ENCODE results near the gene SLIT1.

The SLIT1 gene

GRCh38 chr10:97099868-97100267 lies 85.9 kb downstream of the SLIT1 start:
- H3K27ac ChIP-seq = no peak overlapping the region
- TF ChIP-seq CTCF (conservative IDR thresholded peaks at IDR 0.05) (no peak), ZFX (IDR thresholded peaks at IDR 0.05) (no peak)

GRCh38 chr10:97099089-97099488 lies 86.7 kb downstream of the SLIT1 start:
- no peak overlapping the region for H3K27ac ChIP-seq
- no peak for TF ChIP-seq ZFX (IDR thresholded peaks at IDR 0.05)
- TF ChIP-seq CTCF (conservative IDR thresholded peaks at IDR 0.05) = no peak

- no peak overlapping the region for H3K27ac ChIP-seq
- TF ChIP-seq CTCF (conservative IDR thresholded peaks at IDR 0.05) (no peak), ZFX (IDR thresholded peaks at IDR 0.05) (no peak)
Measured at GRCh38 chr10:97097084-97097433, 88.7 kb downstream of the SLIT1 start.

GRCh38 chr10:97096261-97097083 lies 89.3 kb downstream of the SLIT1 start:
- TF ChIP-seq CTCF (conservative IDR thresholded peaks at IDR 0.05) = no peak
- TF ChIP-seq ZFX (IDR thresholded peaks at IDR 0.05) = no peak
- no peak overlapping the region for H3K27ac ChIP-seq

- TF ChIP-seq CTCF (conservative IDR thresholded peaks at IDR 0.05) (no peak), ZFX (IDR thresholded peaks at IDR 0.05) (no peak)
- no peak overlapping the region for H3K27ac ChIP-seq
Measured at GRCh38 chr10:97095701-97096260, 90.0 kb downstream of the SLIT1 start.

GRCh38 chr10:97090644-97091043 lies 95.1 kb downstream of the SLIT1 start:
- no peak for TF ChIP-seq ZFX (IDR thresholded peaks at IDR 0.05)
- TF ChIP-seq CTCF (conservative IDR thresholded peaks at IDR 0.05) = no peak
- H3K27ac ChIP-seq = no peak overlapping the region

- H3K27ac ChIP-seq = no peak overlapping the region
- TF ChIP-seq ZFX (IDR thresholded peaks at IDR 0.05) = no peak
- no peak for TF ChIP-seq CTCF (conservative IDR thresholded peaks at IDR 0.05)
Measured at GRCh38 chr10:97090035-97090434, 95.7 kb downstream of the SLIT1 start.

Data from C4-2B (cell line).